Esophagus squamous epithelium (tissue), 4 donors: ENCODE measurements around the gene DNAJB13.
A peak's percentile ranks its signal among the peaks of the same experiment; 100 is the strongest.

ENCODE experiments used
- POLR2A ChIP-seq, 4 donors: fragments of 450-650 bp; IDR thresholded peaks; one replicate each; pipeline ENCODE4 v1.6.1; 2017; ENCODE audit warnings: antibody characterized with exemption in 4 of 4, mild to moderate bottlenecking in 4 of 4, moderate library complexity in 3 of 4
- TF ChIP-seq, protein P1 (sequence below), 6 experiments: fragments of 450-650 bp in 4 of 6; fragments of 200-600 bp in 2 of 6; sonication (generic) in 2 of 6; IDR thresholded peaks; one replicate each; pipeline ENCODE4 v1.5.1; 2016 to 2019; ENCODE audit warnings: antibody characterized with exemption in 6 of 6, mild to moderate bottlenecking in 4 of 6, moderate library complexity in 4 of 6

- TF ChIP-seq, protein P1, sequence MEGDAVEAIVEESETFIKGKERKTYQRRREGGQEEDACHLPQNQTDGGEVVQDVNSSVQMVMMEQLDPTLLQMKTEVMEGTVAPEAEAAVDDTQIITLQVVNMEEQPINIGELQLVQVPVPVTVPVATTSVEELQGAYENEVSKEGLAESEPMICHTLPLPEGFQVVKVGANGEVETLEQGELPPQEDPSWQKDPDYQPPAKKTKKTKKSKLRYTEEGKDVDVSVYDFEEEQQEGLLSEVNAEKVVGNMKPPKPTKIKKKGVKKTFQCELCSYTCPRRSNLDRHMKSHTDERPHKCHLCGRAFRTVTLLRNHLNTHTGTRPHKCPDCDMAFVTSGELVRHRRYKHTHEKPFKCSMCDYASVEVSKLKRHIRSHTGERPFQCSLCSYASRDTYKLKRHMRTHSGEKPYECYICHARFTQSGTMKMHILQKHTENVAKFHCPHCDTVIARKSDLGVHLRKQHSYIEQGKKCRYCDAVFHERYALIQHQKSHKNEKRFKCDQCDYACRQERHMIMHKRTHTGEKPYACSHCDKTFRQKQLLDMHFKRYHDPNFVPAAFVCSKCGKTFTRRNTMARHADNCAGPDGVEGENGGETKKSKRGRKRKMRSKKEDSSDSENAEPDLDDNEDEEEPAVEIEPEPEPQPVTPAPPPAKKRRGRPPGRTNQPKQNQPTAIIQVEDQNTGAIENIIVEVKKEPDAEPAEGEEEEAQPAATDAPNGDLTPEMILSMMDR (IDR thresholded peaks at IDR 0.05): peak in 1 of 6 experiments; percentile 6
- peak in 1 of 4 donors; percentile 52 for TF ChIP-seq POLR2A (IDR thresholded peaks at IDR 0.05)
Measured at GRCh38 chr11:73980001-73980961, 29.5 kb downstream of the DNAJB13 start.
